A673 (cell line): ENCODE data around the gene FOXO3. TPM values are rescaled to one million over a fixed set of nuclear protein-coding genes. Genes with fewer than 3 reads are reported as not detected.

Source experiments
- BruUV-seq: library from RNA; stranded (reverse); fragments of 400-500 nt; replicated peaks from 2 replicates; lab custom pipeline; 2021; lab: Mats Ljungman, UMichigan
- CTCF ChIA-PET: fragments of 300-600 bp; sonication (Branson Sonifier 250); formaldehyde crosslinking; loops from one replicate; lab custom pipeline; 2022; ENCODE audit warnings: antibody characterized with exemption; lab: Charles Lee
- POLR2A ChIA-PET: fragments of 300-600 bp; sonication (Branson Sonifier 250); formaldehyde crosslinking; loops from one replicate; lab custom pipeline; 2022; ENCODE audit warnings: antibody characterized with exemption; ENCODE audit not compliant: low non-redundant PET; lab: Charles Lee
- DNase-seq: peaks from one replicate; pipeline ENCODE4 v3.0.0-alpha.2; 2015; ENCODE audit warnings: low spot score
- H3K27ac ChIP-seq: fragments of 200-600 bp; sonication (generic); 2 replicates; pipeline ENCODE4 v1.5.1; 2016; ENCODE audit warnings: mixed run types, low read depth, mild to moderate bottlenecking, mixed read lengths, antibody characterized with exemption, low read length; ENCODE audit not compliant: poor library complexity, severe bottlenecking
- H3K27me3 ChIP-seq: fragments of 200-600 bp; sonication (generic); replicated peaks from 2 replicates; pipeline ENCODE4 v1.6.1; 2017; ENCODE audit warnings: mixed run types, low read depth, mild to moderate bottlenecking, mixed read lengths, antibody characterized with exemption, low read length; ENCODE audit not compliant: insufficient read depth, poor library complexity
- H3K36me3 ChIP-seq: fragments of 200-600 bp; sonication (generic); 2 replicates; pipeline ENCODE4 v1.6.1; 2016; ENCODE audit warnings: mixed run types, mild to moderate bottlenecking, mixed read lengths, antibody characterized with exemption, low read length; ENCODE audit not compliant: insufficient read depth, poor library complexity, severe bottlenecking
- H3K4me1 ChIP-seq: fragments of 200-600 bp; sonication (generic); 2 replicates; pipeline ENCODE4 v1.6.1; 2017; ENCODE audit warnings: mixed run types, mild to moderate bottlenecking, mixed read lengths, antibody characterized with exemption, low read length; ENCODE audit not compliant: insufficient read depth, poor library complexity, severe bottlenecking
- H3K4me3 ChIP-seq: fragments of 200-600 bp; sonication (generic); 2 replicates; pipeline ENCODE4 v1.5.1; 2016; ENCODE audit warnings: low read depth, mixed run types, mild to moderate bottlenecking, mixed read lengths, low read length; ENCODE audit not compliant: poor library complexity, severe bottlenecking
- H3K9me3 ChIP-seq: fragments of 200-600 bp; sonication (generic); 2 replicates; pipeline ENCODE4 v1.6.1; 2016; ENCODE audit warnings: mixed run types, low read depth, mild to moderate bottlenecking, mixed read lengths, antibody characterized with exemption, low read length; ENCODE audit not compliant: poor library complexity, severe bottlenecking
- CTCF ChIP-seq: fragments of 300-800, 200-600 bp; sonication (generic); conservative IDR thresholded peaks from 2 replicates; pipeline ENCODE4 v1.5.1; 2017; ENCODE audit warnings: low read depth, mild to moderate bottlenecking, antibody characterized with exemption, low read length, moderate library complexity, mixed read lengths
- EZH2 ChIP-seq: fragments of 200-600 bp; sonication (generic); IDR thresholded peaks from 2 replicates; pipeline ENCODE4 v1.6.1; 2017; ENCODE audit warnings: borderline replicate concordance, low read depth, mild to moderate bottlenecking, mixed read lengths, antibody characterized with exemption, low read length; ENCODE audit not compliant: poor library complexity, severe bottlenecking
- intact Hi-C: fragments of 100-400 bp; cut with micrococcal nuclease; formaldehyde crosslinking; loops from one replicate; pipeline ENCODE4 v1.10.0; 2022; ENCODE audit not compliant: unreplicated experiment
- total RNA-seq: library from RNA; stranded (reverse); gene quantifications from 2 replicates; pipeline ENCODE4 v1.2.3, GENCODE V29; 2021

FOXO3 gene
- total RNA-seq, 1 experiment from 2014 or later = 16.8 TPM

- TF ChIP-seq CTCF (no peak), EZH2 (no peak)
- CTCF ChIA-PET = no interaction called here
- intact Hi-C loops = no loop called here
- POLR2A ChIA-PET = interaction anchor here (0.6 kb wide), 1 partner anchor 76 kb away, joined by 18 read pairs; no protein-coding TSS in a partner anchor
- Histone ChIP-seq H3K4me3 (no peak overlapping the region), H3K27me3 (no peaks in the 10 kb centered on the region), H3K27ac (peak overlapping the region; percentile 35), H3K36me3 (no peaks in the 10 kb centered on the region), H3K4me1 (peaks cover 17% of the 10 kb centered on the region), H3K9me3 (no peaks in the 10 kb centered on the region)
- BruUV-seq = no TSS peak
- DNase-seq = peak; percentile 61
Observed at GRCh38 chr6:108589244-108589791, 28.6 kb downstream of the FOXO3 start.

DNA sequence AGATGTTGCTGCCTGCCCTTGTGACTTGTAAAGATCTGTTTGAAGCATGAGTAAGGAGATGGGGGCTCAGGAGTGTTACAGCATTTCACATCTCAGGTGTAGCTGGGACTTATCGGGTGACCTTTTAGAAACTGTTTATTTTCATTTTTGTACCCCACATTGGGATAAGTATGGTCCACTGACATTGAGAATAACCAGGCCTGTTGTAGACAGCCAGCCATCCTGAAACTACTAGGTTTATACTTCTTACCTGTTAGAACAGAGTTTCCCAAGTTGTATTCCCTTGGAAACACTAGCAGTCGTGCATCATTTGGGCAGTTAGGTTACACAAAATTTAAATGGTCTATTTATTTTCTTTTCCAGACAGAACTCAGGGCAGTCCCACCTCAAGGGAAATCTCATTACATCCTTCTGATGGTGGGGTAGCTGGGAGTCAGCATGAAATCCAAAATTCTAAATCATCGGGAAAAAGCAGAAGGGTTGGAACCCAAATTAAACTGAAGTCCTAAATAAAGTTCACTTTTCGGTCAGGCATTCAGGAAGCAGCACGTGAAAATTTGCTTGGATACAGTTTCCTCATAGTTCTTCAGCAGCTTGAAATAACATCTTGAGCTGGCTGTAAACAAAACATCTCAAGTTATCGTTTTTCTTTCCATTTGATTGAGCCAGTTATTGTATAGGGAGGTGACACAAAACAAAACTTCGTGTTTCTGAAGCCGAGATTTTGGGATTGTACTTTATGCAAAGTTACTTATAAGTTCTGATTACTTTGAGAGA is 30.5 kb downstream of the FOXO3 start:
- no TSS peak for BruUV-seq
- CTCF ChIA-PET = no interaction called here
- Histone ChIP-seq H3K9me3 (no peaks in the 10 kb centered on the region), H3K4me3 (no peak overlapping the region), H3K27me3 (no peaks in the 10 kb centered on the region), H3K27ac (no peak overlapping the region), H3K36me3 (no peaks in the 10 kb centered on the region), H3K4me1 (peaks cover 17% of the 10 kb centered on the region)
- intact Hi-C loops = no loop called here
- TF ChIP-seq CTCF = no peak
- no peak for TF ChIP-seq EZH2
- DNase-seq = no peak
- POLR2A ChIA-PET = no interaction called here

DNA sequence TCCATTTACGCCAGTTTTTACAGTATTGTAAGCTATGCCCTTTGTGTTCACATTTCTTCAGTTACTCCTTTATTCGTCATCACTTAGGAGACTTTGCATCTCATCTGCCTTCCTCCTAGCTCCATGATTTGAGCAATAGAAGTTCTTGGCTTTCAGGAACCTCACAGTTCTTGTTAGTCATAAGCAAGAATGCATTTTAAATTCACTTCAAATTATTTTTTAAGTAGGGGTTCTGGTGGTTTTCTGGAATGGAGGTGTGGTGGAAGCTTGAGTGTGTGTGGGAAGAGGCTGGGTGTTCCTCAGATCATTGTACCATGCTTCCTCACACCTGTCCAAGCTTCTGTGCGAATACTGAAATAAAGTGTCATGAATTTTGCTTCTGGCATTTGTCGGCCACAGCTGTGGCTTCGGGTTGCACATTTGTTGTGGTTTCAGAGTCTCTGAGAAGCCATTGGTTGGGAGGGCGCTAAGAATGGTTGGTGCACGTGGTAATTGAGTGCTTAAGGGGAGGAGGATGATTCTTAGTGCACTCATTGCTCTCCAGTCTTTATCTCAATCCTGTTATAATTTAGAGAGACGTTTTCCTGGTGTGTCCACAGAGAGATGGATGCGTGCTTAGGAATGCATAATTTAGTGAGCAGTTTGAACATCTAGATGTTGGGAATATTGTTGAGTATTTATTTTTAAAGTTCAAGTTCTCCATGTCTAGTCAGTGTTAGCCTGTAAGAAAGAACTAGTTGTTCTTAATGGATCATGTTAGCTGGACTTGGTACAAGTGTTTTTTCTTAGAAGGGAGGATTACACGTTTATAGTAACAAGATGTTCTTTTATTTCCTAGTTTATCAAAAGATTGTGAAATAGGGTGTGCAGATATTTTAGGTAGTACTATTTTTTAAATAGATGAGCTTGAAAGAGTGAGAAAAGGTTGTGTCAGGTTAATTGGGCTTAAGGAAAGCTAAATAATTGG is 31.9 kb downstream of the FOXO3 start:
- Histone ChIP-seq H3K36me3 (no peaks in the 10 kb centered on the region), H3K27ac (no peak overlapping the region), H3K4me1 (peaks cover 16% of the 10 kb centered on the region), H3K4me3 (no peak overlapping the region), H3K27me3 (no peaks in the 10 kb centered on the region), H3K9me3 (no peaks in the 10 kb centered on the region)
- TF ChIP-seq EZH2 (no peak), CTCF (no peak)
- CTCF ChIA-PET = no interaction called here
- DNase-seq = no peak
- BruUV-seq = no TSS peak
- intact Hi-C loops = no loop called here
- POLR2A ChIA-PET = interaction anchor here (0.9 kb wide), 1 partner anchor 787 kb away, joined by 3 read pairs; no protein-coding TSS in a partner anchor
